Measurements from ENCODE around the gene HS2ST1. TPM values are rescaled to one million over a fixed set of nuclear protein-coding genes. Genes with fewer than 3 reads are reported as not detected.

HS2ST1 gene
- total RNA-seq, 1 experiment from 2014 or later, result 54.0 TPM

DNA sequence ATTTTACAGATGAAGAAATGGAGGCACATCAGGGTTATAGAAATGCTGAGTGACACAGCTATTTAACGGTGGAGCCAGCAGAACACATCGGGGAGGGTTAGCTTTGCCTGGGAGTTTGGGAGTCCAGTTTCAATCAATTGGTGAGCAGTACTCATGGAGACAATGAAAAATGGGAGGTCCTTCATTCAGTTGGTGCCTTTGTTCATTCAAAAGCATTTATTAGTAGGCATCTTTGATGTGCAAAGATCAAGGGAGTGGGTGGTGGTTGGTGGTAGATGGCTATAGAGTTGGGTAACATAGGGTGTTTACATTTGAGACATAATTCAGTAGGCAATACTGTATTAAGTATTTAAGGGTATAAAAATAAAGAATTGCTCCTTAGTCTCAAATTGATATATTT lies 230.5 kb downstream of the HS2ST1 start:
- intact Hi-C loops (cut with micrococcal nuclease; ENCODE audit: unreplicated experiment), result no loop called here
- no peak overlapping the region for H3K27ac Mint-ChIP-seq (ENCODE audit: unreplicated experiment)
- no peak for DNase-seq
- no TSS peak for BruUV-seq (replicated peaks)
- H3K4me1 Mint-ChIP-seq (ENCODE audit: low read depth, unreplicated experiment), result peaks cover 24% of the 10 kb centered on the region
- no peaks in the 10 kb centered on the region for H3K27me3 Mint-ChIP-seq (ENCODE audit: unreplicated experiment)
- CTCF ChIA-PET, result no interaction called here
- no peak for TF ChIP-seq CTCF (IDR thresholded peaks at IDR 0.05; ENCODE audit: unreplicated experiment)
- H3K36me3 Mint-ChIP-seq (ENCODE audit: insufficient read depth, unreplicated experiment), result no peaks in the 10 kb centered on the region
- no peaks in the 10 kb centered on the region for H3K9me3 Mint-ChIP-seq (ENCODE audit: low read depth, unreplicated experiment)
- H3K4me3 Mint-ChIP-seq (ENCODE audit: low read depth, unreplicated experiment), result no peak overlapping the region

GRCh38 chr1:87146538-87146937 lies 232.1 kb downstream of the HS2ST1 start:
- no peak for DNase-seq
- H3K27me3 Mint-ChIP-seq (ENCODE audit: unreplicated experiment), result no peaks in the 10 kb centered on the region
- H3K9me3 Mint-ChIP-seq (ENCODE audit: low read depth, unreplicated experiment), result no peaks in the 10 kb centered on the region
- H3K4me3 Mint-ChIP-seq (ENCODE audit: low read depth, unreplicated experiment), result no peak overlapping the region
- no peaks in the 10 kb centered on the region for H3K36me3 Mint-ChIP-seq (ENCODE audit: insufficient read depth, unreplicated experiment)
- H3K27ac Mint-ChIP-seq (ENCODE audit: unreplicated experiment), result no peak overlapping the region
- CTCF ChIA-PET, result no interaction called here
- TF ChIP-seq CTCF (IDR thresholded peaks at IDR 0.05; ENCODE audit: unreplicated experiment), result no peak
- peaks cover 12% of the 10 kb centered on the region for H3K4me1 Mint-ChIP-seq (ENCODE audit: low read depth, unreplicated experiment)
- BruUV-seq (replicated peaks), result no TSS peak
- intact Hi-C loops (cut with micrococcal nuclease; ENCODE audit: unreplicated experiment), result no loop called here

GRCh38 chr1:87146986-87147385 lies 232.6 kb downstream of the HS2ST1 start:
- no peak for TF ChIP-seq CTCF (IDR thresholded peaks at IDR 0.05; ENCODE audit: unreplicated experiment)
- no TSS peak for BruUV-seq (replicated peaks)
- H3K4me1 Mint-ChIP-seq (ENCODE audit: low read depth, unreplicated experiment), result peaks cover 15% of the 10 kb centered on the region

GRCh38 chr1:87147851-87148250 lies 233.4 kb downstream of the HS2ST1 start:
- BruUV-seq (replicated peaks), result no TSS peak
- Mint-ChIP-seq H3K36me3 (ENCODE audit: insufficient read depth, unreplicated experiment) (no peaks in the 10 kb centered on the region), H3K27me3 (ENCODE audit: unreplicated experiment) (no peaks in the 10 kb centered on the region), H3K4me1 (ENCODE audit: low read depth, unreplicated experiment) (peaks cover 18% of the 10 kb centered on the region), H3K9me3 (ENCODE audit: low read depth, unreplicated experiment) (no peaks in the 10 kb centered on the region), H3K27ac (ENCODE audit: unreplicated experiment) (no peak overlapping the region), H3K4me3 (ENCODE audit: low read depth, unreplicated experiment) (no peak overlapping the region)
- intact Hi-C loops (cut with micrococcal nuclease; ENCODE audit: unreplicated experiment), result no loop called here
- CTCF ChIA-PET, result no interaction called here
- TF ChIP-seq CTCF (IDR thresholded peaks at IDR 0.05; ENCODE audit: unreplicated experiment), result no peak
- no peak for DNase-seq

More at GRCh38 chr1:87146986-87147385, 232.6 kb downstream of the HS2ST1 start:
- Mint-ChIP-seq H3K27ac (ENCODE audit: unreplicated experiment) (no peak overlapping the region), H3K27me3 (ENCODE audit: unreplicated experiment) (no peaks in the 10 kb centered on the region), H3K9me3 (ENCODE audit: low read depth, unreplicated experiment) (no peaks in the 10 kb centered on the region), H3K4me3 (ENCODE audit: low read depth, unreplicated experiment) (no peak overlapping the region), H3K36me3 (ENCODE audit: insufficient read depth, unreplicated experiment) (no peaks in the 10 kb centered on the region)
- CTCF ChIA-PET, result no interaction called here
- intact Hi-C loops (cut with micrococcal nuclease; ENCODE audit: unreplicated experiment), result no loop called here
- DNase-seq, result no peak

All from Calu3 (cell line).